D341Med (cell line): ENCODE results near the gene LAMA5.
A peak's percentile ranks its signal among the peaks of the same experiment; 100 is the strongest.
"Not testable (repeated sequence)": the region's sequence is repeated elsewhere in the genome, so short reads cannot be mapped to it uniquely, and the experiment has no call there.

Experiments
- DNase-seq: peaks from one replicate; pipeline ENCODE4 v3.0.0; 2012; ENCODE audit warnings: low spot score

The LAMA5 gene

DNA sequence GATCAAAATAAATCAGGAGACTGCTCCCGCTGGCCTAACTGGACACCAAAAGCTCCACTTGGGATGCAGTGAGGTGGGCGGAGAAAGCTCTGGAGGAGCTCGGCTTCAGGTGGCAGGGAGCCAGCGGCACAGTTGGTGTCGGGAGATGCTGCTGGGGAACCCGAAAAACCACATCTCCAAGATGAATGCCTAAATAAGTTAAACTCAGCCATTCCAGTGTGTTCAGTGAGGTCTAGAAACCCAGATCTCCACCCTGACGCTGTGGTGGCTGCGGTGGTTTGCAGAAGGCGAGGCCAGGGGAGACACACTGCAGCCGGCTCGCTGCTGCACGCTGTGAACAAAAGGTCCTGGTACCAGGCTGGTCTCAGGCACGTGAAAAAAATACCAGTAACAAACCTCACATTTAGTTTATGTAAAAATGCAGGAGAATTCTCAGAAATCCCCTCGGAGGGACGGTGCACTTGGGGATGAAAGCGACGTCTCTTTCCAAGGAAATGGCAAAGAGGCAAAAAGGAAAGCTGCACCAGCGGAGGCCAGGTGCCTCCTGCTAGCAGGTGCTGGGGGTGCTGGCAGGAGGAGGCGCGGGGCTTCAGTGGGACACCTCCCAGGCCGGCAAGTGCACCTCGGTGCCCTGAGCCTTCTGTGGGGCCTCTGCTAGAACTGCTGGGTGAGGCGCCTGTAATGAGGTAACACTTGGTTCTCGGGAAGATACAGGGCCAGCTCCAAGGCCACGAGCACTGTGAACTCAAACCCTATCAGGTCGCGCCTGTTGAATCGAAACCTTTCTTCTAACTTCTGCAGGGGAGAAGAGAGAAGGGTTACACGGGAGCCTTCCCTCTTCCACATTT is 23.4 kb upstream of the LAMA5 start:
- no peak for DNase-seq

DNA sequence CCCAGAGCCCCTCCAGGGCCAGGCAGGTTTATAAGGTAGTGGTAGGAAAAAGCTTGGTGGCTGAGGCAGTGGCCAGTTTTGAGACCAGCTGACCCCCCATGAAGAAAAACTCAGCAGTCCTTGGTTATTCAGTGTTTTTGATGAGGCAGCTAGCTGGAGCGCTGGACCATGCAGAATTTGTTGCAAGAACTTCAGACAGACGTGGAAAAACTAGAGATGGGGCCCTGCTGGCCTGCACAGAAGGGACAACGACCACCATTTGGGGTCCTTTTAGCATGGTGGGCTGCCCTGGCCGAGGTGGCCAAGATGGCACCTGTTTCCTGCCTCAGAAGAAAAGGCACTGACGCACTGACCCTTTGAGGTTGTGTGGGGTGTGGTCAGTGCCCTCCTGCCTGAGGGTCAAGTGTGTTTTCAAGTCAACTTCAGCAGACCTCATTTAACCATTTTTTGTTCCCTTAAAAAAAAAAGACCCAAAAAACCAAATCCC is 22.5 kb upstream of the LAMA5 start:
- no peak for DNase-seq

DNA sequence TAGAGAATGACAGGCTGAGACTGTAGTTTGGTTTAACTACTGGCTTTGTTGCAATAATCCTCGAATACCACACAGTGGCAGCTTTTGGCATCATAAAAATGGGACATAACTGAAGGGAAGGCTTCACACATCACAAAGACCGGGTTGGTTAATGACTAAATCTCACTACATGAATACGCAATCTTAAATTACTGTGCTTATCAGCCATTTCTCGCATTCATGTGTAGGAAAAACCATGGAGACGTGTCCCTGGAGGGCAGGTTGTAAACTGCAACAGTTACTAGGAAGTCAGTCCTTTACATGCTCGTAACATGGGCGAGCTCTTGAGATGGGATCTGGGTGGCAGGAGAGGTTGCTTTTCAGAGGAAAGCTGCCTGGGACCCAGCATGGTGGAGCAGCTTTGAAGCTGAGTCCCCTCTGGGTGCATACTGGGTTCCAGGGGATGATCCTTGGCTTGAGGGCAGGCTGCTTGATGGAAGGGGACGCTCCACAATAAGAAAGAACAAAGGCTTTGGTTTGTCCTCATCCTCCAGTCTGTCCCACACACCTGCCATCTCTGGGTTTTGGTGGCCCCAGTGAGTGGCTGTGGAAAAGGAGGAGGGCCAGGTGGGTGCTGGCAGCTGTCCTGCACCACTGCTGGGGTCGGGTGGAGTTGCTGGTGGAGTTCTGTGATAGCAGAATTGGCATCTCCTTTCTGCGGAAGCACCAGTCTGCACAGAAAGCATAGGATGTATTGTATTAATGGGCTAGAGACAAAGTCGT is 21.9 kb upstream of the LAMA5 start:
- DNase-seq, result no peak

DNA sequence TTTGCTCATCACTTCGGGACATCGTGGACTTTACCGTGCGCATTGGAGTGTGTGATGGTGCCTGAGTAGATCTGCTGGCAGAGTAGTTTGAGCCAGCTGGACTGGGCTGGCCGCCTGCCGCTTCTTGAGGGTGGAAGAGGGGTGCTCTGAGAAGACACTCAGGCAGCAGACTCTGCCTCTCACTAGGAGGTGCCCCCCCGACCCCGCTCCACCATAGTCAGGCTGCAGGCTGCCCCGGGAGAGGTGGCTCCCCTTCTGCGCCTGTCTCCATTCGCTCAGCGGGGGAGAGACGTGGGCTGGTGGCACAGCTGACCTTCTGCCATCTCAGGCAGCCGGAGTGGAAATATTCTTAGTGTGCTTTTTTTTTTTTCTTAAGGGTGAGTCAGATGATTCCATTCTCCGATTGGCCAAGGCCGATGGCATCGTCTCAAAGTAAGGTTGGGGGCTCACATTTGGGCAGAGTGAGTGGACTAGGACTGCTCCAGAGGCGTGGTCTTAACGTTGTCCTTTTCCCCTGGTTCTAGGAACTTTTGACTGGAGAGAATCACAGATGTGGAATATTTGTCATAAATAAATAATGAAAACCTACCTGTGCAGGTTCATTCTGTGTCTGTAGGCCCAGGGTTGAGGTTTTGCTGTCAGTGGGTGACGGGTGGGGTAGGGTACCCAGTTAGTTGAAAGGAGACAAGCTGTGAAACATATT is 21.0 kb upstream of the LAMA5 start:
- DNase-seq, result no peak

DNA sequence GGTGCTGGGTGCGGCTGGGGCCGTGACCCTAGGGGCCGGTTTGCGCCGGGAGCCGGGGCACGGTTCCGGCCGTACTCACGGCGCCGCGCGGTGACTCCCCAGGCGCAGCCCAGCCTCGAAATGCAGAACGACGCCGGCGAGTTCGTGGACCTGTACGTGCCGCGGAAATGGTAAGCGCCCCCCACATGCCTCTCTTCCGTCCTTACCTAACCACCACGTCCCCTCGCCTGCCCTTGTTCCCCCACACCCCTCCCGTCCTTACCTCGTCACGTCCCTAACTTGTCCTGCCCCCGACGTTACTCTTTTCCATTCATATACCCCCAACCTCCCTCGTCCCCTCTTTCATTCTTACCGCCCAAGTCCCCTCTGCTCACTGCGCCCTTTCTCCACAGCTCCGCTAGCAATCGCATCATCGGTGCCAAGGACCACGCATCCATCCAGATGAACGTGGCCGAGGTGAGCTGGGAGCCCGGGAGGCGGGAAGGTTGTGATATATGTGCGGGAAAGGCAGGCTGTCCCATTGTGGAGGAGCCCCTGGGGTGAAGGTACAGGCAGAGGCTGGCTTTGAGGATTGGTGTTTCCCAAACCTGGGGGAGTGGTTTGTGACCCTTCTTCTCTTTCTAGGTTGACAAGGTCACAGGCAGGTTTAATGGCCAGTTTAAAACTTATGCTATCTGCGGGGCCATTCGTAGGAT is 20.3 kb upstream of the LAMA5 start:
- no peak for DNase-seq

DNA sequence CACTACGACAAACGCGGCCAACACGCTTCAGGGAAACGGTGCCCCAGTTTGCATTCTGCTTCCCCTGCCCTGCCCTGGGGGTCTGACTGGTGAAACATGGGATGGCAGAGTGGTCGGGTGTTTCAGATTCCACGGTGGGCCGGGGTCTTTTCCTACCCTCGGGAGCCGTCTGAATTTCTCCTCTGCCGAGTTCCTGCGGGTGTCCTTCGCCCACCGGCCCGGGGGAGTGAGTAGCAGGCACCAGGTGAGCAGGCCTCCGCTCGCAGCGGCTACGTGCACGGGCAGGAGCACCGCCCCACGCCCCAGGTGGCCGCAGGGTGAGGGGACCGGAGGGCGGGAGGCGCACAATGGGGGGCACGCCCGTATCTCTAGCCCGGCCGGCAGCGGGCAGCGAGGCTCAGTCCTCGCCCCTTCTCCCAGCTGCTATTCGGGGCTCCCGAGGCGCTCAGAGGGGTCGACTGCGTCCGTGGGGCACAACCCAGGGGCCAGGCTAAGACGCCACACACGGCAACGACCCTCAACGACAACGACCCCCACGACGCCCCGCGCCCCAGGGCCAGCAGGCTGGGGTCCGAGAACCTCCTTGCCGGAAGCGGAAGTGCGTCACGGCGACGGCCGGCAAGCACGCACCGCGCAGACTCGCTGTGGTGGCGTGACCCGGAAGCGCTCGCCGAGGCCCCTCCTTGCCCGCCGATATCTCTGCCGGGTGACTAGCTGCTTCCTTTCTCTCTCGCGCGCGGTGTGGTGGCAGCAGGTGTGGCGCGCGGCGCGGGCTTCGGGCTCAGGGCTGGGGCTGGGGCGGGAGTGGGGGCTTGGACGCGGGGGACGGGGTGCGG is 19.5 kb upstream of the LAMA5 start, which contains the start of gene RPS21:
RPS21 (plus strand) TSS at position 721 of the 836 bp plus-strand sequence. CDS start 236 bp downstream, outside the sequence.
- peak; percentile 97 for DNase-seq

DNA sequence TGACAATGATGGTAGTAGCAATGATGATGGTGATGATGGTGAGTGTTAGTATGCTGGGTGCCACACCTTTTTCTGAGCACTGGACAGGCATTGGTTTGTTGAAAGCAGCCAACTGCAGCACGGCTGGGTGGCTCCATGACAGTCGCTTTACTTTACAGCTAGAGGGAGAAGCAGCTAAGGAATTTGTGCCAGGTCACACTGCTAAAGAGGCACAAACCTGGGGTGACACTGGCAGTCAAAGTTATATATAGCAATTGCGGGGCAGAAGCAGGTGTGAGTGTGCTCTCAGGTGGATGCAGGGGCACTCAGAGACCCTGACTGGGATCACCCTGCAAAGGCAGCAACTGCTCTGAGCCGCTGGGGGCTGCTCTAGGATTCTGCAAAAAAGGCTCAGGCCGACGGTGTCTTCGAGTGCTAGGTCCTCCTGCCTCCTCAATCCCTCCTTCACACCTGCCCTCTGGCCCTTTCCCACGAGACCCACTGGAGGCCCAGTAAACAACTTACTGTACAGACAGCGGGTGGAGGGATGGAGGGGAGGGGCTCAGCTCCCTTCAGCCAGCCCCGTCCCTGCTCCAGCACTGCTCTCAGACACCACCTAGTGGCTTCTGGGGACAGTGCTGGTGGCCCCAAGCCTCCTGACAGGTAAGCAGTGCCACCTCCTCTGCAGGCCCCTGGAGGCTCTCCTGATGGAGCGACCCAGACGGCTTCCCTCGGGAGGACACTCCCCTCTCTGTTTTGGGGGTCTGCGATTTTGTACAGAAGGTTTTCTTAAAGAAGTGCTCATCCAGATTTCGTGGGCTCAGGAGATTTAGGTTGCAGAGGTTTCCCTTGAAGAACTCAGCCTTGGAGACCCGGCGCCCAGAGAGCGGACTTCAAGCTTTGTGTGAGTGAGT is 15.4 kb upstream of the LAMA5 start:
- DNase-seq, result peak; percentile 89

DNA sequence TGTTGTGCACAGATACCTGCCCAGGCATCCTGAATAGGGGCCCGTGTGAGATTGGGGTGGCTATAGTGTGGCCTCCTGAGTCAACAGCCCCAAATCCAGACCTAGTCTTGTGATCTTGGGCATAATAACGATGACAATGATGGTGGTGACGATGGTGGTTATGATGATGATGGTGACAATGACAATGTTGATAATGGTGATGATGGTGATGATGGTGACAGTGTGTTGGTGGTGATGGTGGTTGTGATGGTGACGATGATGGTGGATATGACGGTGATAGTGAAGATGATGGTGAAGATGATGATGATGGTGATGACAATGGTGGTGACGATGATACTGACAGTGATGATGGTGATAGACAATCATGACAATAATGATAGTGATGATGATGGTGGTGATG is 14.7 kb upstream of the LAMA5 start:
- no peak for DNase-seq

DNA sequence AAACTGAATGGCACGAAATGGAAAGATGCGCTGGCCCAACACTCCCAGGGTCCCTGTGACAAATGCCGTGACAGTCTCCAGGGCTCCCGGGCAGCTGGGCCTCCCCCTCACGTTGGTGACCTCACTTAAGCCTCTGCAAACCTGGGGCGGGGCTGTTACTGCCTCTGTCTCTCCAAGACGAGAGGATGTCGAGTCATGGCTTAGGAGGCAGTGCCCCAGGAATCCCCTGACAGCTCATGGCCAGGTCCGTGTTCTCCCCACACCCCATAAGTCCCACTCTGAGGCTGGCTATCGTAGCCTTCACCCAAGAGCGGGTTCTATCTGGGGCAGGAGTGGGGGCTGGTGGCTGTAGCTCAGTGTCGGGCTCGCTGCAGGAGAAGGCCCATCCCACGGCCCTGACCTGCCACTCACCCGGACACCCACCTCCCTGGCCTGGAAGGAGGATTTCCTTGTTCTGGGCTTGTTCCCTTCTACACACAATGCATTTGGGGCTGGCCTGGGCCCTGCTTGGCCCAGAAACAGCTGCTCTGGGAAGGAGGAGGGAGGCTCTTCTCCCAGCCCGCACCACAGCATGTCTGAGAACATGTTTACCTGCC is 14.2 kb upstream of the LAMA5 start:
- no peak for DNase-seq

DNA sequence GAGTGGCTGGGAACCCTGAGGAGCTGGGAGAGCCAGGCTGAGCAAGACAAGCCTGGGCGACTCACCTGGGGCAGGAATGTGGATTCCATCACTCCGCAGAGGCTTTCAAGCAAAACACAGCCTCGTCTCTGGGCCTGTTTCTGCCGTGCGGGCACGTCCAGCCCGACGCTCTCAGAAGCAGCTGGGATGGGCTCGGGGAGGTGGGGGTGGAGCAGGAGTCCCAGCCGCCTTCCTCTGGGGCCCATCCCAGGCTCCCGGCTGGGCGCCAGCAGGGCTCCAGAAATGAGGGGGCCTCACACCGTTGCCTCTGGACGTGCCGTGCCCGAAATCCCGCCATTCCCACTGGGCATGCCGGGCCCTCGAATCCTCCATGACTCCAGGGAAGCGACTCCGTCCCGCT is 11.1 kb upstream of the LAMA5 start:
- DNase-seq, result no peak

DNA sequence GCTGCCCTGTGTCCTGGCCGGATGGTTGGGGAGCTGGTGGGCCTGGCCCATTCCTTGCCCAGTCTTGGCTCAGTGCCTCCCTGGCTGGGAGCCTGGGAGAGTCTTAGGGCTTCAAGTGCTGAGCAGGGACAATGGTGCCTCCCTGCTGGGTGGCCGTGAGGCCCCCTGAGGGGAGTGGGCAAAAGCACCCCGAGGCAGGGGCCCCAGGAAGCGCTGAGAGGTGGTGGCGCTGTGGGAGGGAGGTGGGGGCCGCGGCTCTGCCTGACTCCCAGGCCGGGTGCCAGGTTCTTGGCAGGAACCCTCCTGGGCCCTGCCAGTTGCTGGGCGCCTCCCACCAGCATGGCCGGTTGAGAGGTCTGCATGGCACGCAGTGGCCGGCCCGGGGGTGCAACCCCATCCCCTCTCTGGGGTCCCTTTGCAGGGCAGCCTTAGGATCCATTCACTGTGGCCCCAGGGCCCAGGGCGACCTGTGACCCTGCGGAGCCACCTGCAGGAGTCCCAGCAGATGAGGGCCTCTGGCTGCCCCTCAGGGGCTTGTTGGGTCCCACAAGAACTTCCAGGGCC is 10.6 kb upstream of the LAMA5 start:
- no peak for DNase-seq

DNA sequence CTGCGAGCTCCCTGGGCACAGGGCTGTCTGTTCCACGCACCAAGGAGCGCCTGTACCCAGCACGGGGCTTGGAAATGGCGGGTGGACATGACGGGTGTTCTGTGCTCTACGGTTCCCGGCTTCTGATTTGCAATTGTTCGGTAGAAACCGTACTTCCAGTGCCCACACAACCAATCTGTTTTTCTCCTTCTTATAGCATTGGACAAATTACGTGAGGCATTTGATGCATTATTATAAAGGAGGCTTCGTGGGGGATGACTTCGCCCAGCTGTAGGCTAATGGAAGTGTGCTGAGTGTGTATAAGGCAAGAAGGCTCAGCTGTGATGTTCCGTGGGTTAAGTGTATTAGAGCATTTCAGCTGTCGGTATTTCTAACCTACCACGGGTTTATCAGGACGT is 10.0 kb upstream of the LAMA5 start:
- no peak for DNase-seq

DNA sequence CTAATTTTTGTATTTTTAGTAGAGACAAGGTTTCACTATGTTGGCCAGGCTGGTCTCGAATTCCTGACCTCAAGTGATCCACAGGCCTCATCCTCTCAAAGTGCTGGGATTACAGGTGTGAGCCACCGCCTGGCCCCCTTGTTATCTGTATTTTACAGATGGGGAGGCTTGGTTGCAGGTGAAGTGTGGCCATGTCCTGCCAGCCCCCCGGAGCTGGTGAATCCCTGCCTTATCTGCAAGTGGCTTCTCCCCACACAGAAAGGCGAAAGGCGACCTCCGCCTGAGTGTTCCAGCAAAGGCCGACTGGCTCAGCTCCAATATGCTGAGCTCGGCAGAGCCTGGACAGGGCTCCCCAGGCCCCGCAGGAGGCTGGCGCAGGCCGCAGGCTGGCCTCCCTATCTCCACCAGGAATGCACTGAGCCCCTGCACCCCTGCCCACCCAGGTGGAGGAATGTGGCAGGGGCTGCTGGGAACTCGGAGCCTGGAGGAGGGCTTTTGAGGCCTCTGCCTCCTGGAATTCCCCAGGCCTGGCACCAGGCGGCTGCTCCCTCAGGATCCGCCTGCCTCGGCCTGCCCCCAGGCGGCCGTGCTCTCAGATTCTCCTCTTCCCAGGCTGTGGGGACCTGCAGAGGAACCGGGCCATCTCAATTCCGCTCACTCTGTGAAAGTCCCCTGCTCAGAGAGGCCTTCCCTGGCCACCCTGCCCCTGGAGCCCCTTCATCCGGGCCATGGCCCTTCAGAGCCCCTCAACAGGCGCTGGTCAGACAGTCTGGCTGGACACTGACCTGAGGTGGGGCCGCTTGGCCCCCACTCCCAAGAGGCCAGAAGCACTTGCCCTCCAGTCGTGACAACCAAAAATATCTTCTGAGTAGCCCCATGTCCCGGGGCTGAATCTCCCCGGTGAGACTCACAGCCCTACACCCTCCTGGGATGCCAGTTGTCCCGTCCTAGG is 9.3 kb upstream of the LAMA5 start:
- DNase-seq, result no peak

DNA sequence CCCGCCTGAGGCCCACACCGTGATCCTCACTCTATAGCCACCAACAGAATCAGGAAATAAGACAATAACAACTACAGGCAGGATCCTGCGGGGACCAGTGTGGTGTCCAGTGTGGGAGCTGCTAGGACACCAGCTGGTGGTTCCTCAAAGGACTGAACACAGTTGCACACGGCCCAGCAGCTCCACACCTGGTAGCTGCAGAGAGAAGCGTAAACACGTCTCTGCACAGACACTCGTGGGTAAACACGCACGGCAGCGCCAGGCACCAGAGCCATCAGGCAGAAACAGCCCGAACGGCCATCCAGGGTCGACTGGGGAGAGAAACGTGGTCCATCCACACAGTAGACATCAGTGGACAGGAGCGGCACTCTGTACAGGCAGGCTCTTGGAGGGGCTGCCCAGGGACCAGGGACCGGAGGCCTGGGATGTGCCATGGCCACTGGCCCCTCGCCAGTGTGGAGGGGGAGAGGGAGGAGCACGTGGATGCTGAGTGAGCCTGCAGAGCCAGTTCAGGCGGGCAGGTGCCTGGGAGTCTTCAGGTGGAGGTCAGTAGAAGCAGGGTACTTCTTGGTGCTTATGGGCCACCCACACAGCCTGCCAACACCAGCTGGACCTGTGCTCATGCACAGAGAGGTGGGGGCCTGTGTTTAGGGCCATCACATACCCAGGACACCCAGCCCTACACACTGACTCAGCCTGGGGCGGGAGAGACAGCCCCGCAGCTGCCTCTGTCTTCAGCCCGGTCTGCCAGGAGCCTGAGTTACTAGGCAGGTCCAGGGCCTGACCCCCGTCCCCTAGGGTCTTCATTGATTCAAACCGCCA is 7.4 kb upstream of the LAMA5 start:
- DNase-seq, result no peak

DNA sequence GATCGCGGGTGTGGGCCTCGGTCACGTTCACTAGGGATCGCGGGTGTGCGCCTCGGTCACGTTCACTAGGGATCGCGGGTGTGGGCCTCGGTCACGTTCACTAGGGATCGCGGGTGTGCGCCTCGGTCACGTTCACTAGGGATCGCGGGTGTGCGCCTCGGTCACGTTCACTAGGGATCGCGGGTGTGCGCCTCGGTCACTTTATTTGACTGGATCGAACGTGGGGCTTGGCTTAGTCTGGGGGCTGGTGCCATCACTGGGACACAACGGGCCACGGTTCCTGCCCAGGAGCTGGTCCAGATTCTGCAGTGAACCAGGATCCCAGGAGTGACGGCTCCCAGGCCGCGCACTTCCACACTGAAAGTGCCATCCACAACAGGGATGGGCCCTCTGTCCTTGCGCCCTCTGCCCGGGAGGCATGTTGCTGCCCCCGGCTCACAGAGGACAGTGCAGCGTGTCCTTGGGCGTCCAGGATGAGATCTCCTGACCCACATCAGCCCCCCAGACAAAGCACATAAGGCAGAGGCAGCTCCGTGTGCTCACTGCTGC is 6.6 kb upstream of the LAMA5 start:
- DNase-seq, result not testable (repeated sequence)

DNA sequence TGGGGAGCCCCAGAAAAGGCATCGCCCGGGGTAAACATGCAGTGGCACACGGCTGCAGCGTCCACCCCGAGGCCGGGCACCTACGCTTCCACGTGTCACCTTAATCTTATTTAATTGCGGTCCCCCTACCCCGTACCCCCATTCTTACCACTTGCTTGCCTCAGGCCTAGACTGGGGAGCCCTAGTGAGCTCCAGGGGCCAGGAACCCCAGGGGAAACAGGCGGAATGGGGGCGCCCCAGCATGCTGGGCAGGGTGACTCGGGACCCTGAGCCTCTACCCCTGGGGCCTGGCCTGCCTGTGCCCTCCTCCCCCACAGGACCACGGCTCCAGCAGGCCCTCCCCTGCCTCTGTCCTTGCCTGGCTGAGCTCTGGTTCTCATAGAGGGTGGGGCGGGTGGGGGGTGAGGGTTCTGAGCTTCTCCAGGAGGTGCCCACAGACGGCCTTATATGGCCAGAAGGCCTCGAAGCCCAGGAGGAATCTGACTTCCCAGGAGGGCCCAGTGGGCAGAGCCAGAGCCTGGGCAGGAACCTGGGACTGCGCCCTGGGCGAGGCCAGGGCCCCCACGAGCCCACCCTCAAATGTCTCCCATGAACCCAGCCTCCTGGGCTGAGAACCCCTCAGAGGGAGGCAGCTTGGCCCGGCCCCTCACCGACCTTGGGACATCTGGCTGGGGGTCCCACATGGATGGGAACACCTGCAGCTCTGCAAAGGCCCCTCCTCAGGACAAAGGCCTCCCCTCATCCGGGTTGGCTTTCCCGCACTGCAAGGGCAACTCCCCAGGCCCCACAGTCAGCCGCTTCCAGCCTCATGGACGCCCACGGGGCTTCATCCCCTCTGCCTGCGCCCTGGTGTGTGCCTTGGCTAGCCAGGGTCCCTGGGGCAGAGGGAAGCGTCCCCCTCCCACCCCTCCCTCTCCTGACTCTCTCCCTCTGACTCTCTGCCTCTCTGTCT is 5.2 kb upstream of the LAMA5 start:
- no peak for DNase-seq
